T47D (cell line): ENCODE data around the gene RBMS1.

Experiments used
- DNase-seq, 2 experiments: peaks; one replicate each; pipeline versions ENCODE4 v3.0.0 to v3.0.0-alpha.2; 2011 to 2012; ENCODE audit warnings: low read depth in 1 of 2, low spot score in 1 of 2
- JUND ChIP-seq: IDR thresholded peaks from 2 replicates; pipeline ENCODE4 v1.6.1; 2012; ENCODE audit warnings: low read depth
- in situ Hi-C: cut with HindIII; loops from 2 replicates; pipeline ENCODE4 v1.10.0; 2016; ENCODE audit warnings: low sequenced_read_pairs, low pct_unique_long_range_greater_than_20kb

The RBMS1 gene

DNA sequence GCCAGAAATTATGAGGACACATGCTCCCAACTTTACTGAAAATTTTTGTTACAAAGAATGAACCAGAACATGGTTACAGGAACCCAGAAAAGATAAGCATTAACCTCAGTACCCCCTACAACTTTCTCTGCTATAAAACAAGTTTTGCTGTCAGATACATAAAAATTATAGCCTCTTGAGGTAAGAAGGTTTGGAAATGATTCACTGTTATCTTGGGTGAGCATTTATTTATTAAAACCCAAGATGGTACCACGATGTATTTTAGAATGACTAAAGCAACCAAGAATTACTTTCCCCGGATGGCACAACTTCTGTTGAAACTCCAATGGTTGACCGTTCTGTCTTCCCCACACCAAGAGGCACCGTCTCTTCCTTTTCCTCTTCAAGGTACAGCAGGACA lies 72.9 kb downstream of the RBMS1 start:
- DNase-seq, result no peak
- in situ Hi-C loops, result no loop called here

GRCh38 chr2:160419776-160420505 lies 73.7 kb downstream of the RBMS1 start:
- no peak for DNase-seq
- TF ChIP-seq JUND, result no peak
- in situ Hi-C loops, result no loop called here

More for the DNA sequence above, 72.9 kb downstream of the RBMS1 start:
- no peak for TF ChIP-seq JUND

DNA sequence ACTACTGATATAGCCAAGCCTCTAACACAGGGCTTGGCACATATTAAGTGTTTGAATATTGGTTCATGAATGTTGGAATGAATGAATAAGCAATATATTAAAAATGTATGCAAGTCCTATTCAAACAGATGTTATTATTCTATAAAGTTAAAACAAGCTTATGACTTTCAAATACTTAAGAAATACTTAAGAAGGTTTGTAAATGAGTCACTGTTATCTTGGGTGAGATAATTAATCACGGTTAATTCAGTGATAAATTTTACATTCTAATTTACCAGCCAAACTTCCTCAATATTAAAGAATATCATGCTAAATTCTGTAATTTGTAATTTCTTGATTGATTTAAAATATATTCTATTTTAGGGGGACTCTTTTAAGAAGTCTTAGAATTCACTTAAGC lies 74.8 kb downstream of the RBMS1 start:
- no peak for DNase-seq
- no peak for TF ChIP-seq JUND
- in situ Hi-C loops, result no loop called here

GRCh38 chr2:160418398-160418765 lies 75.2 kb downstream of the RBMS1 start:
- TF ChIP-seq JUND, result no peak
- in situ Hi-C loops, result no loop called here
- DNase-seq, result no peak

GRCh38 chr2:160417745-160418397 lies 75.7 kb downstream of the RBMS1 start:
- in situ Hi-C loops, result no loop called here
- no peak for TF ChIP-seq JUND
- DNase-seq, result no peak

DNA sequence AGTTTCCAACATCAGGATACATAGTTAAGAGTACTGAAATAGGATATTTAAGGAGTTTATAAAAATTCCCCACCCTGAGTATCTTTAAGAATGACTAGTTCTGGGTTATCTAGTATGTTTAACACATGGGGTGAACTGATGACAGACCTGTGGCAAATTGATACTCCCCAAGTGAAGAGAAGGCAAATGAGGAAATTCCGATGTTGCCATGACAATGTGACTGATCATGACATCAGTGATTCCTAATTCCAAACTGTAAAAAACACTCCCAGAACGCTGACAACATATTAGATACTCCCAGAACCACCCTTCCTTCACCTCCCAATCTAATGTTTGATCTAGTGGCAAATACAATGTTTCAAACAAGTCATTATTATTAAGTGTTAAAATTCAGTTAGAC lies 77.6 kb downstream of the RBMS1 start:
- in situ Hi-C loops, result no loop called here
- no peak for DNase-seq
- no peak for TF ChIP-seq JUND

- in situ Hi-C loops, result no loop called here
Observed at GRCh38 chr2:160411955-160412354, 81.7 kb downstream of the RBMS1 start.

DNA sequence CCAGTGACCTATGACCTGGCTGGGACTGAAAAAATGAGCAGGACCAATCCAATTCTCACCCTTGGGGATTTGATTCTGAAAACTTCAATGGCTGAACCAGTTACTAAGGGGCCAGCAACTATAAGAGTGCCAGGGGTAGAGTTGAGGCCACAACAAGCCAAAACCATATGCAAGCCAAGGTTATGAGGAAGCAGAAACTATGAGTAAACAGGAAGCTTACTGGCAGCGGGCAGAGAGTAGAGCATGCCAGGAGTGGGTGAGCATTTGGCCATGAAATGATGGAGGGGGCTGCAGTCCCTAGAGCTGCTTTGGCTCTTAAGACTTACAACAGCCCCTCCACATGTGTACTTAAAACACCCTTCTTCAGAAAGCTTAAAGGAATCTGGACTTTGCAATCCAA lies 82.4 kb downstream of the RBMS1 start:
- TF ChIP-seq JUND, result no peak
- in situ Hi-C loops, result no loop called here
- peak in 1 of 2 experiments; percentile 19 for DNase-seq

More at GRCh38 chr2:160411955-160412354, 81.7 kb downstream of the RBMS1 start:
- no peak for TF ChIP-seq JUND
- no peak for DNase-seq

GRCh38 chr2:160409480-160409879 lies 84.1 kb downstream of the RBMS1 start:
- no peak for TF ChIP-seq JUND
- in situ Hi-C loops, result no loop called here
- no peak for DNase-seq

- in situ Hi-C loops, result no loop called here
- no peak for DNase-seq
- no peak for TF ChIP-seq JUND
Observed at GRCh38 chr2:160408959-160409291, 84.7 kb downstream of the RBMS1 start.

- no peak for TF ChIP-seq JUND
- in situ Hi-C loops, result no loop called here
- no peak for DNase-seq
Observed at GRCh38 chr2:160408173-160408958, 85.2 kb downstream of the RBMS1 start.

DNA sequence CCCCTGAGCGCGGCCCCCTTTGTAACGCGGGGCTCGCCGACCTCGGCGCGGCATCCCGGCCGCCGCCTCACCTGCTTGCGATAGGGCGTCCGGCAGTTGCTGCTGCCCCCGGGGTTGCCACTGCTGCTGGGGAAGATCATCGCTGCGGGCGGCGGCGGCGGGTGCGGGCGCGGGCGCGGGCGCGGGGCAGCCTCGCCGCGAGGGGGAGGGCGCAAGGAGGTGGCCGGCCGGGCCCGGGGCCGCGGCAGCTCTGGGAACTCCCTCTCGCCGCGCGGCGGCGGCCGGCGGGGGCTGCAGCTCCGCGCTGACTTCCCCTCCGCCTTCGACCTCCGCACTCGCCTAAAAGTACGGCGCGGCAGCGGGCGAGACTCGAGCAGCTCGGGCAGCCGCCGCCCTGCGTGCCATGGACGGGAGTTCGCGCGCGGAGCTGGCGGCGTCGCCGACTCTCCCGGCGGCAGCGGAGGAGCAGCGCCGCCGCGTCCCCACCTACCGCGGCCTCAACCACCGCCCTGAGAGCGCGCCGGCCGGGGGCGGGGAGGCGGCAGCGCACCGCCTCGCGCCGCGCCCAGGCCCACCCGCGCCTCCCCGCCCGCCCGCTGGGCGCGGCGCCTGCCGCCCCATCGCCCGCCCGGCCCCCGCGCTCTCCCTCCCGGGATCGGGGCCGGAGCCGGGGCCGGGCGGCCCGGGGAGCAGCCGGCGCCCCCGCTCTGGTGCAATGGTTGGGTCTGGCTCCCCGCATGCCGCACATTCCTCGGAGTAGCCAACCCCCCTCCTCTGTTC lies 86.0 kb downstream of the RBMS1 start:
- TF ChIP-seq JUND, result no peak
- peak; percentile 27 to 57 for DNase-seq
- in situ Hi-C loops, result no loop called here
